HCT116 (cell line): ENCODE measurements around the gene TRPM1. TPM values are rescaled to one million over a fixed set of nuclear protein-coding genes. Genes with fewer than 3 reads are reported as not detected.

Experiments
- ATAC-seq: fragments of 200-7000 bp; cut with Tn5 transposase; 2 replicates; pipeline ENCODE4 v1.9.1; 2020; ENCODE audit warnings: mild to moderate bottlenecking, moderate library complexity
- BruUV-seq: library from RNA; stranded (reverse); fragments of 400-500 nt; replicated peaks from 2 replicates; lab custom pipeline; 2021; lab: Mats Ljungman, UMichigan
- CTCF ChIA-PET: fragments of 300-600 bp; sonication (Branson Sonifier 250); formaldehyde crosslinking; loops from one replicate; lab custom pipeline; 2021; ENCODE audit warnings: antibody characterized with exemption; lab: Charles Lee
- POLR2A ChIA-PET: fragments of 300-600, 350-600 bp; sonication (Branson Sonifier 250); formaldehyde crosslinking; loops from one replicate; lab custom pipeline; 2021; ENCODE audit warnings: antibody characterized with exemption; lab: Charles Lee
- RAD21 ChIA-PET, 2 experiments: fragments of 300-600 bp; sonication (Branson Sonifier 250); formaldehyde crosslinking; loops; one replicate each; lab custom pipeline; 2023; ENCODE audit warnings: low total read pairs in 2 of 2; ENCODE audit not compliant: uncharacterized antibody in 2 of 2, unreplicated experiment in 2 of 2, low non-redundant PET in 1 of 2; lab: Charles Lee
- DNase-seq: peaks from one replicate; pipeline ENCODE4 v3.0.0-alpha.2; 2010; ENCODE audit warnings: low read depth, low spot score
- H2AFZ ChIP-seq: fragments of 200-600 bp; shearing (Covaris generic), sonication (generic); 2 replicates; pipeline ENCODE4 v1.6.1; 2017; ENCODE audit warnings: low read depth, mixed run types, mixed read lengths, antibody characterized with exemption, low read length; ENCODE audit not compliant: poor library complexity, severe bottlenecking
- H3K27ac ChIP-seq: 2 replicates; pipeline ENCODE4 v1.5.1; 2012; ENCODE audit warnings: low read depth, low read length
- H3K27me3 ChIP-seq: fragments of 200-600 bp; sonication (generic); 2 replicates; pipeline ENCODE4 v1.6.1; 2016; ENCODE audit warnings: mixed run types, low read length, mixed read lengths; ENCODE audit not compliant: insufficient read depth
- H3K36me3 ChIP-seq, 2 experiments: fragments of 200-500 bp in 1 of 2; fragments of 200-600 bp in 1 of 2; sonication (Bioruptor generic) in 1 of 2; sonication (generic) in 1 of 2; 2 replicates each; pipeline versions ENCODE4 v1.5.1 to v1.6.1; 2014 to 2016; ENCODE audit warnings: low read length in 2 of 2, inconsistent platforms in 1 of 2, mixed read lengths in 1 of 2, mixed run types in 1 of 2; ENCODE audit not compliant: insufficient read depth in 2 of 2, control insufficient read depth in 1 of 2
- H3K4me1 ChIP-seq, 2 experiments: fragments of 200-600 bp in 1 of 2; sonication (generic) in 1 of 2; 2 replicates each; pipeline versions ENCODE4 v1.5.1 to v1.6.1; 2012 to 2017; ENCODE audit warnings: low read length in 2 of 2, inconsistent platforms in 1 of 2, mild to moderate bottlenecking in 1 of 2, mixed read lengths in 1 of 2, mixed run types in 1 of 2, moderate library complexity in 1 of 2; ENCODE audit not compliant: insufficient read depth in 2 of 2, control insufficient read depth in 1 of 2
- H3K4me2 ChIP-seq: fragments of 200-600 bp; sonication (generic); 2 replicates; pipeline ENCODE4 v1.6.1; 2017; ENCODE audit warnings: mixed run types, low read length, mixed read lengths
- H3K4me3 ChIP-seq, 2 experiments: fragments of 200-600 bp in 1 of 2; sonication (generic) in 1 of 2; replicated peaks in 1 of 2; 2 replicates each; pipeline ENCODE4 v1.5.1; 2011 to 2016; ENCODE audit warnings: low read length in 2 of 2, control low read depth in 1 of 2, low read depth in 1 of 2, mild to moderate bottlenecking in 1 of 2, mixed read lengths in 1 of 2, mixed run types in 1 of 2
- H3K79me2 ChIP-seq: fragments of 200-600 bp; sonication (generic); 2 replicates; pipeline ENCODE4 v1.6.1; 2017; ENCODE audit warnings: mild to moderate bottlenecking, mixed run types, low read length, moderate library complexity, mixed read lengths; ENCODE audit not compliant: insufficient read depth
- H3K9ac ChIP-seq: fragments of 200-600 bp; sonication (generic); 2 replicates; pipeline ENCODE4 v1.6.1; 2016; ENCODE audit warnings: low read length, mixed read lengths
- H3K9me2 ChIP-seq: fragments of 200-600 bp; sonication (generic), shearing (Covaris generic); 2 replicates; pipeline ENCODE4 v1.6.1; 2017; ENCODE audit warnings: mixed run types, mild to moderate bottlenecking, moderate library complexity; ENCODE audit not compliant: insufficient read depth
- H3K9me3 ChIP-seq, 2 experiments: fragments of 200-500 bp in 1 of 2; fragments of 200-600 bp in 1 of 2; sonication (Bioruptor generic) in 1 of 2; sonication (generic) in 1 of 2; 2 replicates each; pipeline ENCODE4 v1.6.1; 2014 to 2017; ENCODE audit warnings: low read length in 2 of 2, mixed read lengths in 2 of 2, inconsistent platforms in 1 of 2, low read depth in 1 of 2, mild to moderate bottlenecking in 1 of 2, mixed run types in 1 of 2, moderate library complexity in 1 of 2; ENCODE audit not compliant: control insufficient read depth in 1 of 2, insufficient read depth in 1 of 2
- H4K20me1 ChIP-seq: fragments of 200-600 bp; sonication (generic), shearing (Covaris generic); 2 replicates; pipeline ENCODE4 v1.6.1; 2017; ENCODE audit warnings: mixed run types, mild to moderate bottlenecking, moderate library complexity; ENCODE audit not compliant: insufficient read depth
- CEBPB ChIP-seq: IDR thresholded peaks from 2 replicates; pipeline ENCODE4 v1.6.1; 2012; ENCODE audit warnings: low read depth
- ELF1 ChIP-seq: IDR thresholded peaks from 2 replicates; pipeline ENCODE4 v1.6.1; 2012; ENCODE audit warnings: low read depth, borderline replicate concordance
- EZH2phosphoT487 ChIP-seq: fragments of 200-600 bp; IDR thresholded peaks from 2 replicates; pipeline ENCODE4 v1.6.1; 2018; ENCODE audit warnings: antibody characterized with exemption, borderline replicate concordance
- FOSL1 ChIP-seq: IDR thresholded peaks from 2 replicates; pipeline ENCODE4 v1.6.1; 2012; ENCODE audit warnings: low read depth
- JUND ChIP-seq: IDR thresholded peaks from 2 replicates; pipeline ENCODE4 v1.6.1; 2012
- POLR2A ChIP-seq: IDR thresholded peaks from 2 replicates; pipeline ENCODE4 v1.7.0; 2011; ENCODE audit warnings: borderline replicate concordance; ENCODE audit not compliant: insufficient read depth, insufficient read length; ENCODE audit errors: extremely low read depth
- POLR2AphosphoS5 ChIP-seq: IDR thresholded peaks from 2 replicates; pipeline ENCODE4 v1.6.1; 2011; ENCODE audit warnings: mild to moderate bottlenecking, low read depth, low read length, moderate library complexity
- RAD21 ChIP-seq: IDR thresholded peaks from 2 replicates; pipeline ENCODE4 v1.6.1; 2012; ENCODE audit warnings: low read depth, mild to moderate bottlenecking
- SIN3A ChIP-seq: IDR thresholded peaks from 2 replicates; pipeline ENCODE4 v1.6.1; 2012; ENCODE audit warnings: low read depth
- SP1 ChIP-seq: IDR thresholded peaks from 2 replicates; pipeline ENCODE4 v1.6.1; 2012; ENCODE audit warnings: low read depth
- SRF ChIP-seq: IDR thresholded peaks from 2 replicates; pipeline ENCODE4 v1.6.1; 2012; ENCODE audit warnings: low read depth
- TCF7L2 ChIP-seq: IDR thresholded peaks from 2 replicates; pipeline ENCODE4 v1.7.0; 2011; ENCODE audit warnings: borderline replicate concordance, inconsistent platforms; ENCODE audit not compliant: insufficient read depth, insufficient read length; ENCODE audit errors: extremely low read depth
- YY1 ChIP-seq: IDR thresholded peaks from 2 replicates; pipeline ENCODE4 v1.6.1; 2011; ENCODE audit warnings: low read length, low read depth, moderate library complexity, mild to moderate bottlenecking; ENCODE audit not compliant: insufficient replicate concordance; ENCODE audit errors: extremely low read depth
- ZFX ChIP-seq: fragments of 450-650 bp; IDR thresholded peaks from 2 replicates; pipeline ENCODE4 v1.6.1; 2017
- ZNF274 ChIP-seq: fragments of 200-500 bp; sonication (Bioruptor generic); IDR thresholded peaks from 2 replicates; pipeline ENCODE4 v1.6.1; 2014; ENCODE audit warnings: mild to moderate bottlenecking, low read depth, low read length, inconsistent platforms
- intact Hi-C: fragments of 100-400 bp; cut with micrococcal nuclease; formaldehyde crosslinking; loops from 2 replicates; pipeline ENCODE4 v1.10.0; 2022
- total RNA-seq: library from RNA; stranded (reverse); gene quantifications from one replicate; pipeline ENCODE4 v1.2.1, GENCODE V29; 2021; ENCODE audit not compliant: unreplicated experiment
- TF ChIP-seq, protein P1 (sequence below): IDR thresholded peaks from 2 replicates; pipeline ENCODE4 v1.6.1; 2012
- TF ChIP-seq, protein P2 (sequence below), 3 experiments: fragments of 200-600 bp in 1 of 3; sonication (generic) in 1 of 3; IDR thresholded peaks in 2 of 3; conservative IDR thresholded peaks in 1 of 3; 2 replicates each; pipeline ENCODE4 v1.5.1; 2012 to 2017; ENCODE audit warnings: low read depth in 2 of 3, low read length in 2 of 3, antibody characterized with exemption in 1 of 3, borderline replicate concordance in 1 of 3, control low read depth in 1 of 3, mild to moderate bottlenecking in 1 of 3, mixed read lengths in 1 of 3, mixed run types in 1 of 3, moderate library complexity in 1 of 3; ENCODE audit not compliant: insufficient read depth in 1 of 3
- TF ChIP-seq, protein P3 (sequence below): IDR thresholded peaks from 2 replicates; pipeline ENCODE4 v1.6.1; 2011; ENCODE audit warnings: mild to moderate bottlenecking, low read length, moderate library complexity; ENCODE audit not compliant: insufficient replicate concordance; ENCODE audit errors: extremely low read depth
- TF ChIP-seq, protein P4 (sequence below): IDR thresholded peaks from 2 replicates; pipeline ENCODE4 v1.6.1; 2012; ENCODE audit warnings: low read depth
- TF ChIP-seq, protein P5 (sequence below): IDR thresholded peaks from 2 replicates; pipeline ENCODE4 v1.6.1; 2012

TRPM1 gene
- total RNA-seq, 1 experiment from 2014 or later, result not detected

DNA sequence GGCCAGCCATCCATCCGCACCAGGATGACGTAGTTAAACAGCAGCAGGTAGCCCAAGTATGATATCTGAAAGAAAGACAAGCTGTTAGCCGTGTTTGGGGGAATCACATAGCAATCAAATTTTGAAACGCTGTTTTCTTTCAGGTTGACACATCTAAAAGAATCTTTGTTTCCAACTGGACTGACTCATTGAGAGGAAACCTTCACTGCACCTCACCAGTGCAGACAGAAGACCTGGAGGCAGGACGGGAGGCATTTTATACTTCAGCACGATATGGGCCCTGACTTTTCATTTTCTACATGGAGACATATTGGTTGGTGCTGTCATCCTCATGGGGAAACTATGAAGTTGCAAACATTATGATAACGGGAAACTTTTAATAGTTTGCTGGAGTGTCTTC is 65.9 kb downstream of the TRPM1 start:
- Histone ChIP-seq H3K27me3 (no peaks in the 10 kb centered on the region), H3K9ac (no peak overlapping the region), H3K79me2 (no peaks in the 10 kb centered on the region), H3K4me2 (no peak overlapping the region), H3K36me3 (no peaks in the 10 kb centered on the region), H4K20me1 (no peaks in the 10 kb centered on the region), H3K4me3 (no peak overlapping the region), H3K4me1 (no peaks in the 10 kb centered on the region), H3K27ac (no peak overlapping the region), H2AFZ (no peak overlapping the region), H3K9me2 (no peaks in the 10 kb centered on the region), H3K9me3 (no peaks in the 10 kb centered on the region)
- TF ChIP-seq, protein P1, sequence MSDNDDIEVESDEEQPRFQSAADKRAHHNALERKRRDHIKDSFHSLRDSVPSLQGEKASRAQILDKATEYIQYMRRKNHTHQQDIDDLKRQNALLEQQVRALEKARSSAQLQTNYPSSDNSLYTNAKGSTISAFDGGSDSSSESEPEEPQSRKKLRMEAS, result no peak
- TF ChIP-seq JUND, result no peak
- no peak for TF ChIP-seq SRF
- TF ChIP-seq, protein P2, sequence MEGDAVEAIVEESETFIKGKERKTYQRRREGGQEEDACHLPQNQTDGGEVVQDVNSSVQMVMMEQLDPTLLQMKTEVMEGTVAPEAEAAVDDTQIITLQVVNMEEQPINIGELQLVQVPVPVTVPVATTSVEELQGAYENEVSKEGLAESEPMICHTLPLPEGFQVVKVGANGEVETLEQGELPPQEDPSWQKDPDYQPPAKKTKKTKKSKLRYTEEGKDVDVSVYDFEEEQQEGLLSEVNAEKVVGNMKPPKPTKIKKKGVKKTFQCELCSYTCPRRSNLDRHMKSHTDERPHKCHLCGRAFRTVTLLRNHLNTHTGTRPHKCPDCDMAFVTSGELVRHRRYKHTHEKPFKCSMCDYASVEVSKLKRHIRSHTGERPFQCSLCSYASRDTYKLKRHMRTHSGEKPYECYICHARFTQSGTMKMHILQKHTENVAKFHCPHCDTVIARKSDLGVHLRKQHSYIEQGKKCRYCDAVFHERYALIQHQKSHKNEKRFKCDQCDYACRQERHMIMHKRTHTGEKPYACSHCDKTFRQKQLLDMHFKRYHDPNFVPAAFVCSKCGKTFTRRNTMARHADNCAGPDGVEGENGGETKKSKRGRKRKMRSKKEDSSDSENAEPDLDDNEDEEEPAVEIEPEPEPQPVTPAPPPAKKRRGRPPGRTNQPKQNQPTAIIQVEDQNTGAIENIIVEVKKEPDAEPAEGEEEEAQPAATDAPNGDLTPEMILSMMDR (IDR thresholded peaks at IDR 0.05 in 2 of 3, conservative IDR thresholded peaks at IDR 0.05 in 1 of 3; ENCODE audit: borderline replicate concordance in 1 of 3, insufficient read depth in 1 of 3, low read depth in 2 of 3, low read length in 2 of 3), result no peak
- no peak for TF ChIP-seq SP1
- no peak for TF ChIP-seq EZH2phosphoT487
- no peak for TF ChIP-seq SIN3A
- no peak for TF ChIP-seq FOSL1
- no peak for TF ChIP-seq YY1
- no peak for TF ChIP-seq ZNF274
- no peak for TF ChIP-seq TCF7L2
- TF ChIP-seq CEBPB, result no peak
- TF ChIP-seq, protein P3, sequence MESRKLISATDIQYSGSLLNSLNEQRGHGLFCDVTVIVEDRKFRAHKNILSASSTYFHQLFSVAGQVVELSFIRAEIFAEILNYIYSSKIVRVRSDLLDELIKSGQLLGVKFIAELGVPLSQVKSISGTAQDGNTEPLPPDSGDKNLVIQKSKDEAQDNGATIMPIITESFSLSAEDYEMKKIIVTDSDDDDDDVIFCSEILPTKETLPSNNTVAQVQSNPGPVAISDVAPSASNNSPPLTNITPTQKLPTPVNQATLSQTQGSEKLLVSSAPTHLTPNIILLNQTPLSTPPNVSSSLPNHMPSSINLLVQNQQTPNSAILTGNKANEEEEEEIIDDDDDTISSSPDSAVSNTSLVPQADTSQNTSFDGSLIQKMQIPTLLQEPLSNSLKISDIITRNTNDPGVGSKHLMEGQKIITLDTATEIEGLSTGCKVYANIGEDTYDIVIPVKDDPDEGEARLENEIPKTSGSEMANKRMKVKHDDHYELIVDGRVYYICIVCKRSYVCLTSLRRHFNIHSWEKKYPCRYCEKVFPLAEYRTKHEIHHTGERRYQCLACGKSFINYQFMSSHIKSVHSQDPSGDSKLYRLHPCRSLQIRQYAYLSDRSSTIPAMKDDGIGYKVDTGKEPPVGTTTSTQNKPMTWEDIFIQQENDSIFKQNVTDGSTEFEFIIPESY, result no peak
- no peak for TF ChIP-seq POLR2AphosphoS5
- TF ChIP-seq RAD21, result no peak
- TF ChIP-seq ZFX, result no peak
- TF ChIP-seq, protein P4, sequence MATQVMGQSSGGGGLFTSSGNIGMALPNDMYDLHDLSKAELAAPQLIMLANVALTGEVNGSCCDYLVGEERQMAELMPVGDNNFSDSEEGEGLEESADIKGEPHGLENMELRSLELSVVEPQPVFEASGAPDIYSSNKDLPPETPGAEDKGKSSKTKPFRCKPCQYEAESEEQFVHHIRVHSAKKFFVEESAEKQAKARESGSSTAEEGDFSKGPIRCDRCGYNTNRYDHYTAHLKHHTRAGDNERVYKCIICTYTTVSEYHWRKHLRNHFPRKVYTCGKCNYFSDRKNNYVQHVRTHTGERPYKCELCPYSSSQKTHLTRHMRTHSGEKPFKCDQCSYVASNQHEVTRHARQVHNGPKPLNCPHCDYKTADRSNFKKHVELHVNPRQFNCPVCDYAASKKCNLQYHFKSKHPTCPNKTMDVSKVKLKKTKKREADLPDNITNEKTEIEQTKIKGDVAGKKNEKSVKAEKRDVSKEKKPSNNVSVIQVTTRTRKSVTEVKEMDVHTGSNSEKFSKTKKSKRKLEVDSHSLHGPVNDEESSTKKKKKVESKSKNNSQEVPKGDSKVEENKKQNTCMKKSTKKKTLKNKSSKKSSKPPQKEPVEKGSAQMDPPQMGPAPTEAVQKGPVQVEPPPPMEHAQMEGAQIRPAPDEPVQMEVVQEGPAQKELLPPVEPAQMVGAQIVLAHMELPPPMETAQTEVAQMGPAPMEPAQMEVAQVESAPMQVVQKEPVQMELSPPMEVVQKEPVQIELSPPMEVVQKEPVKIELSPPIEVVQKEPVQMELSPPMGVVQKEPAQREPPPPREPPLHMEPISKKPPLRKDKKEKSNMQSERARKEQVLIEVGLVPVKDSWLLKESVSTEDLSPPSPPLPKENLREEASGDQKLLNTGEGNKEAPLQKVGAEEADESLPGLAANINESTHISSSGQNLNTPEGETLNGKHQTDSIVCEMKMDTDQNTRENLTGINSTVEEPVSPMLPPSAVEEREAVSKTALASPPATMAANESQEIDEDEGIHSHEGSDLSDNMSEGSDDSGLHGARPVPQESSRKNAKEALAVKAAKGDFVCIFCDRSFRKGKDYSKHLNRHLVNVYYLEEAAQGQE, result no peak
- TF ChIP-seq, protein P5, sequence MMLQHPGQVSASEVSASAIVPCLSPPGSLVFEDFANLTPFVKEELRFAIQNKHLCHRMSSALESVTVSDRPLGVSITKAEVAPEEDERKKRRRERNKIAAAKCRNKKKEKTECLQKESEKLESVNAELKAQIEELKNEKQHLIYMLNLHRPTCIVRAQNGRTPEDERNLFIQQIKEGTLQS, result no peak
- no peak for TF ChIP-seq POLR2A
- TF ChIP-seq ELF1, result no peak
- DNase-seq (no peak), ATAC-seq (no peak)
- intact Hi-C loops, result no loop called here
- ChIA-PET CTCF (no interaction called here), POLR2A (no interaction called here), RAD21 (no interaction called here)
- no TSS peak for BruUV-seq
